SU-DHL-6 (cell line): ENCODE data around the gene MIF.
A peak's percentile ranks its signal among the peaks of the same experiment; 100 is the strongest.

ENCODE experiments used
- H2AFZ ChIP-seq: fragments of 200-600 bp; sonication (generic); 2 replicates; pipeline ENCODE4 v1.6.1; 2014; ENCODE audit warnings: low read depth, mild to moderate bottlenecking, moderate library complexity, mixed read lengths, antibody characterized with exemption, low read length; ENCODE audit not compliant: severe bottlenecking
- H3F3A ChIP-seq: fragments of 200-600 bp; shearing (Covaris generic); 2 replicates; pipeline ENCODE4 v1.6.0; 2016; ENCODE audit warnings: antibody characterized with exemption, mild to moderate bottlenecking; ENCODE audit not compliant: insufficient read depth
- H3K27ac ChIP-seq: fragments of 200-600 bp; sonication (generic); 2 replicates; pipeline ENCODE4 v1.5.1; 2016; ENCODE audit warnings: low read depth, mild to moderate bottlenecking, low read length, moderate library complexity, mixed read lengths
- H3K27me3 ChIP-seq: fragments of 200-600 bp; sonication (generic), shearing (Covaris generic); 2 replicates; pipeline ENCODE4 v1.6.0; 2014; ENCODE audit warnings: mild to moderate bottlenecking, low read length
- H3K36me3 ChIP-seq: fragments of 200-600 bp; sonication (generic); 2 replicates; pipeline ENCODE4 v1.6.1; 2014; ENCODE audit warnings: mild to moderate bottlenecking, low read length, mixed read lengths
- H3K4me2 ChIP-seq: fragments of 300-600, 200-600 bp; shearing (Covaris generic), sonication (generic); 2 replicates; pipeline ENCODE4 v1.6.0; 2014; ENCODE audit warnings: low read length, low read depth, mild to moderate bottlenecking; ENCODE audit not compliant: poor library complexity, severe bottlenecking
- H3K4me3 ChIP-seq: fragments of 200-600 bp; sonication (generic); 2 replicates; pipeline ENCODE4 v1.5.1; 2014; ENCODE audit warnings: antibody characterized with exemption, low read length, mild to moderate bottlenecking, mixed read lengths; ENCODE audit not compliant: insufficient read depth, poor library complexity, severe bottlenecking
- H3K79me2 ChIP-seq: fragments of 200-600 bp; sonication (generic); 2 replicates; pipeline ENCODE4 v1.6.1; 2014; ENCODE audit warnings: mild to moderate bottlenecking, low read length, moderate library complexity; ENCODE audit not compliant: insufficient read depth
- H3K9ac ChIP-seq: fragments of 200-600 bp; sonication (generic); 2 replicates; pipeline ENCODE4 v1.7.0; 2014; ENCODE audit warnings: mild to moderate bottlenecking, low read length
- H3K9me2 ChIP-seq: fragments of 200-600 bp; sonication (generic); replicated peaks from 2 replicates; pipeline ENCODE4 v1.6.1; 2014; ENCODE audit warnings: low read length; ENCODE audit not compliant: insufficient read depth
- H3K9me3 ChIP-seq: fragments of 200-600 bp; sonication (generic); 2 replicates; pipeline ENCODE4 v1.6.1; 2014; ENCODE audit warnings: low read length, mixed read lengths; ENCODE audit not compliant: insufficient read depth
- H4K20me1 ChIP-seq: fragments of 200-600 bp; sonication (generic); 2 replicates; pipeline ENCODE4 v1.6.1; 2014; ENCODE audit warnings: low read depth, mild to moderate bottlenecking, antibody characterized with exemption, low read length, moderate library complexity, mixed read lengths
- CTCF ChIP-seq: fragments of 200-600 bp; sonication (generic); IDR thresholded peaks from one replicate; pipeline ENCODE4 v1.5.1; 2017; ENCODE audit warnings: antibody characterized with exemption, mild to moderate bottlenecking, low read length, moderate library complexity; ENCODE audit not compliant: insufficient read depth, poor library complexity, severe bottlenecking
- EZH2phosphoT487 ChIP-seq: fragments of 200-600 bp; sonication (generic), shearing (Covaris generic); conservative IDR thresholded peaks from 2 replicates; pipeline ENCODE4 v1.6.1; 2018; ENCODE audit warnings: mild to moderate bottlenecking, antibody characterized with exemption, low read length, moderate library complexity, mixed read lengths

MIF gene

GRCh38 chr22:23896523-23897186 is 2.5 kb downstream of the MIF start:
- peaks cover 15% of the 10 kb centered on the region for H3K79me2 ChIP-seq
- no peaks in the 10 kb centered on the region for H3K9me2 ChIP-seq
- no peak for TF ChIP-seq CTCF
- TF ChIP-seq EZH2phosphoT487, result no peak
- no peaks in the 10 kb centered on the region for H3K27me3 ChIP-seq
- H3K9ac ChIP-seq, result no peak overlapping the region
- peaks cover 9% of the 10 kb centered on the region; the same call in 1 of the 2 replicates for H3K36me3 ChIP-seq
- no peak overlapping the region for H2AFZ ChIP-seq
- H3K27ac ChIP-seq, result no peak overlapping the region
- peaks cover 5% of the 10 kb centered on the region; the same call in 1 of the 2 replicates for H3K9me3 ChIP-seq
- peaks cover 23% of the 10 kb centered on the region; the same call in 1 of the 2 replicates for H3F3A ChIP-seq
- H3K4me2 ChIP-seq, result no peak overlapping the region
- peaks cover 4% of the 10 kb centered on the region; the same call in 1 of the 2 replicates for H4K20me1 ChIP-seq
- H3K4me3 ChIP-seq, result no peak overlapping the region

- Histone ChIP-seq H4K20me1 (peaks cover 4% of the 10 kb centered on the region; the same call in 1 of the 2 replicates), H3K9me2 (no peaks in the 10 kb centered on the region), H3K27ac (no peak overlapping the region), H3K9me3 (peaks cover 5% of the 10 kb centered on the region; the same call in 1 of the 2 replicates), H3K4me3 (no peak overlapping the region), H3F3A (peaks cover 23% of the 10 kb centered on the region; the same call in 1 of the 2 replicates), H2AFZ (no peak overlapping the region), H3K9ac (no peak overlapping the region), H3K27me3 (no peaks in the 10 kb centered on the region), H3K36me3 (peaks cover 9% of the 10 kb centered on the region; the same call in 1 of the 2 replicates), H3K4me2 (no peak overlapping the region), H3K79me2 (peaks cover 15% of the 10 kb centered on the region)
- TF ChIP-seq EZH2phosphoT487, result no peak
- no peak for TF ChIP-seq CTCF
Observed at GRCh38 chr22:23897320-23897719, 3.1 kb downstream of the MIF start.

- no peak overlapping the region for H2AFZ ChIP-seq
- H3K27me3 ChIP-seq, result no peaks in the 10 kb centered on the region
- H4K20me1 ChIP-seq, result peaks cover 4% of the 10 kb centered on the region; the same call in 1 of the 2 replicates
- 0 out of 2 replicates have a peak overlapping the region, but pooled peaks have one; percentile 4 for H3K27ac ChIP-seq
- peaks cover 9% of the 10 kb centered on the region; the same call in 1 of the 2 replicates for H3K36me3 ChIP-seq
- no peak for TF ChIP-seq CTCF
- no peak for TF ChIP-seq EZH2phosphoT487
- H3K9ac ChIP-seq, result no peak overlapping the region
- no peak overlapping the region for H3K4me3 ChIP-seq
- H3K79me2 ChIP-seq, result peaks cover 15% of the 10 kb centered on the region
- peaks cover 5% of the 10 kb centered on the region; the same call in 1 of the 2 replicates for H3K9me3 ChIP-seq
- H3K4me2 ChIP-seq, result no peak overlapping the region
- H3K9me2 ChIP-seq, result no peaks in the 10 kb centered on the region
- peaks cover 23% of the 10 kb centered on the region; the same call in 1 of the 2 replicates for H3F3A ChIP-seq
Observed at GRCh38 chr22:23898006-23898974, 4.1 kb downstream of the MIF start.
